ENCODE results near the gene RGS7. TPM values are rescaled to one million over a fixed set of nuclear protein-coding genes. Genes with fewer than 3 reads are reported as not detected.

The RGS7 gene
- total and polyA plus RNA-seq, 2 experiments from 2014 or later: 0.22 to 0.73 TPM

GRCh38 chr1:240941701-240942370, 415.2 kb downstream of the RGS7 start:
- Histone ChIP-seq H2AFZ (no peak overlapping the region), H3K4me3 (no peak overlapping the region), H3K79me2 (no peaks in the 10 kb centered on the region), H3K4me1 (ENCODE audit: insufficient read depth) (no peaks in the 10 kb centered on the region), H3K36me3 (replicated peaks; ENCODE audit: insufficient read depth, low read depth) (no peaks in the 10 kb centered on the region), H4K20me1 (ENCODE audit: insufficient read depth, poor library complexity, severe bottlenecking) (no peaks in the 10 kb centered on the region), H3K4me2 (no peak overlapping the region), H3K27me3 (no peaks in the 10 kb centered on the region), H3K9me2 (replicated peaks; ENCODE audit: insufficient read depth) (no peaks in the 10 kb centered on the region), H3K27ac (no peak overlapping the region), H3K9me3 (ENCODE audit: low read depth) (no peaks in the 10 kb centered on the region)
- 87% methylated on average over 12 of the region's 12 CpGs for WGBS (ENCODE audit: low lambda C conversion rate, missing lambda C conversion rate)
- no peak for TF ChIP-seq EZH2 (IDR thresholded peaks at IDR 0.05; ENCODE audit: borderline replicate concordance)
- no peak for DNase-seq (ENCODE audit: low spot score)

- TF ChIP-seq EZH2 (IDR thresholded peaks at IDR 0.05; ENCODE audit: borderline replicate concordance): no peak
- TF ChIP-seq EZH2phosphoT487 (IDR thresholded peaks at IDR 0.05; ENCODE audit: low read depth, severe bottlenecking, unreplicated experiment): no peak
- no peak for TF ChIP-seq CTCF (IDR thresholded peaks at IDR 0.05; ENCODE audit: poor library complexity)
- WGBS (ENCODE audit: low lambda C conversion rate, missing lambda C conversion rate): 79% methylated on average over 11 of the region's 11 CpGs
- no peaks in the 10 kb centered on the region for H3K27me3 ChIP-seq
- H3K4me3 ChIP-seq: no peak overlapping the region
- H3K27ac ChIP-seq: no peak overlapping the region
- DNase-seq (ENCODE audit: low spot score): no peak
- no peak overlapping the region for H3K4me2 ChIP-seq
- no peak overlapping the region for H2AFZ ChIP-seq
- H3K79me2 ChIP-seq: no peaks in the 10 kb centered on the region
- H3K4me1 ChIP-seq (ENCODE audit: insufficient read depth): no peaks in the 10 kb centered on the region
- no peaks in the 10 kb centered on the region for H3K9me2 ChIP-seq (replicated peaks; ENCODE audit: insufficient read depth)
- H3K9me3 ChIP-seq (ENCODE audit: low read depth): no peaks in the 10 kb centered on the region
- H4K20me1 ChIP-seq (ENCODE audit: insufficient read depth, poor library complexity, severe bottlenecking): no peaks in the 10 kb centered on the region
- H3K36me3 ChIP-seq (replicated peaks; ENCODE audit: insufficient read depth, low read depth): no peaks in the 10 kb centered on the region
Measured at GRCh38 chr1:240936911-240937668, 419.9 kb downstream of the RGS7 start.

- no peak for DNase-seq (ENCODE audit: low spot score)
- WGBS (ENCODE audit: low lambda C conversion rate, missing lambda C conversion rate): 85% methylated on average over 2 of the region's 2 CpGs
- no peak overlapping the region for H3K4me3 ChIP-seq
- no peaks in the 10 kb centered on the region for H3K36me3 ChIP-seq (replicated peaks; ENCODE audit: insufficient read depth, low read depth)
- H2AFZ ChIP-seq: no peak overlapping the region
- no peaks in the 10 kb centered on the region for H3K9me2 ChIP-seq (replicated peaks; ENCODE audit: insufficient read depth)
- no peaks in the 10 kb centered on the region for H3K27me3 ChIP-seq
- H3K79me2 ChIP-seq: no peaks in the 10 kb centered on the region
- H3K27ac ChIP-seq: no peak overlapping the region
- no peaks in the 10 kb centered on the region for H3K9me3 ChIP-seq (ENCODE audit: low read depth)
- H3K4me1 ChIP-seq (ENCODE audit: insufficient read depth): no peaks in the 10 kb centered on the region
- no peaks in the 10 kb centered on the region for H4K20me1 ChIP-seq (ENCODE audit: insufficient read depth, poor library complexity, severe bottlenecking)
- TF ChIP-seq EZH2phosphoT487 (IDR thresholded peaks at IDR 0.05; ENCODE audit: low read depth, severe bottlenecking, unreplicated experiment) (no peak), CTCF (IDR thresholded peaks at IDR 0.05; ENCODE audit: poor library complexity) (no peak), EZH2 (IDR thresholded peaks at IDR 0.05; ENCODE audit: borderline replicate concordance) (no peak)
- no peak overlapping the region for H3K4me2 ChIP-seq
Measured at GRCh38 chr1:240935920-240936319, 421.1 kb downstream of the RGS7 start.

GRCh38 chr1:240931031-240931430, 426.0 kb downstream of the RGS7 start:
- Histone ChIP-seq H2AFZ (no peak overlapping the region), H3K4me1 (ENCODE audit: insufficient read depth) (no peaks in the 10 kb centered on the region), H3K9me3 (ENCODE audit: low read depth) (no peaks in the 10 kb centered on the region), H3K79me2 (no peaks in the 10 kb centered on the region), H3K36me3 (replicated peaks; ENCODE audit: insufficient read depth, low read depth) (no peaks in the 10 kb centered on the region), H3K4me2 (no peak overlapping the region), H3K27me3 (no peaks in the 10 kb centered on the region), H3K27ac (no peak overlapping the region), H3K9me2 (replicated peaks; ENCODE audit: insufficient read depth) (no peaks in the 10 kb centered on the region), H4K20me1 (ENCODE audit: insufficient read depth, poor library complexity, severe bottlenecking) (no peaks in the 10 kb centered on the region), H3K4me3 (no peak overlapping the region)
- TF ChIP-seq EZH2 (IDR thresholded peaks at IDR 0.05; ENCODE audit: borderline replicate concordance) (no peak), CTCF (IDR thresholded peaks at IDR 0.05; ENCODE audit: poor library complexity) (no peak), EZH2phosphoT487 (IDR thresholded peaks at IDR 0.05; ENCODE audit: low read depth, severe bottlenecking, unreplicated experiment) (no peak)
- DNase-seq (ENCODE audit: low spot score): no peak
- 88% methylated on average over 4 of the region's 4 CpGs for WGBS (ENCODE audit: low lambda C conversion rate, missing lambda C conversion rate)

Data from hepatocyte (in vitro differentiated cells).